NB4 (cell line): ENCODE measurements around the gene TNFRSF12A.

Source experiments
- DNase-seq: peaks from one replicate; pipeline ENCODE4 v3.0.0; 2010; ENCODE audit warnings: low read depth
- H3K4me3 ChIP-seq: one replicate; pipeline ENCODE4 v1.5.1; 2011; ENCODE audit warnings: mild to moderate bottlenecking, low read depth, low read length, moderate library complexity
- CTCF ChIP-seq: IDR thresholded peaks from one replicate; pipeline ENCODE4 v1.5.1; 2012; ENCODE audit warnings: low read depth, low read length
- MAX ChIP-seq: IDR thresholded peaks from 2 replicates; pipeline ENCODE4 v1.6.1; 2011; ENCODE audit warnings: low read depth, low read length
- MYC ChIP-seq: IDR thresholded peaks from 2 replicates; pipeline ENCODE4 v1.6.1; 2011; ENCODE audit warnings: low read depth, low read length
- POLR2A ChIP-seq: IDR thresholded peaks from 2 replicates; pipeline ENCODE4 v1.6.1; 2011; ENCODE audit warnings: mild to moderate bottlenecking; ENCODE audit not compliant: insufficient read length; ENCODE audit errors: extremely low read depth

TNFRSF12A gene

GRCh38 chr16:3071655-3072054 is 51.5 kb downstream of the TNFRSF12A start:
- H3K4me3 ChIP-seq, result no peak overlapping the region
- TF ChIP-seq CTCF (no peak), MAX (no peak), MYC (no peak), POLR2A (no peak)
- no peak for DNase-seq
